HCT116 (cell line): Measurements from ENCODE around the gene ZMYND11.

ENCODE experiments used
- EZH2phosphoT487 ChIP-seq: fragments of 200-600 bp; IDR thresholded peaks from 2 replicates; pipeline ENCODE4 v1.6.1; 2018; ENCODE audit warnings: antibody characterized with exemption, borderline replicate concordance
- FOSL1 ChIP-seq: IDR thresholded peaks from 2 replicates; pipeline ENCODE4 v1.6.1; 2012; ENCODE audit warnings: low read depth
- JUND ChIP-seq: IDR thresholded peaks from 2 replicates; pipeline ENCODE4 v1.6.1; 2012
- POLR2A ChIP-seq: IDR thresholded peaks from 2 replicates; pipeline ENCODE4 v1.7.0; 2011; ENCODE audit warnings: borderline replicate concordance; ENCODE audit not compliant: insufficient read depth, insufficient read length; ENCODE audit errors: extremely low read depth
- POLR2AphosphoS5 ChIP-seq: IDR thresholded peaks from 2 replicates; pipeline ENCODE4 v1.6.1; 2011; ENCODE audit warnings: mild to moderate bottlenecking, low read depth, low read length, moderate library complexity
- RAD21 ChIP-seq: IDR thresholded peaks from 2 replicates; pipeline ENCODE4 v1.6.1; 2012; ENCODE audit warnings: low read depth, mild to moderate bottlenecking
- TCF7L2 ChIP-seq: IDR thresholded peaks from 2 replicates; pipeline ENCODE4 v1.7.0; 2011; ENCODE audit warnings: borderline replicate concordance, inconsistent platforms; ENCODE audit not compliant: insufficient read depth, insufficient read length; ENCODE audit errors: extremely low read depth
- YY1 ChIP-seq: IDR thresholded peaks from 2 replicates; pipeline ENCODE4 v1.6.1; 2011; ENCODE audit warnings: low read length, low read depth, moderate library complexity, mild to moderate bottlenecking; ENCODE audit not compliant: insufficient replicate concordance; ENCODE audit errors: extremely low read depth
- TF ChIP-seq, protein P1 (sequence below), 3 experiments: fragments of 200-600 bp in 1 of 3; sonication (generic) in 1 of 3; IDR thresholded peaks in 2 of 3; conservative IDR thresholded peaks in 1 of 3; 2 replicates each; pipeline ENCODE4 v1.5.1; 2012 to 2017; ENCODE audit warnings: low read depth in 2 of 3, low read length in 2 of 3, antibody characterized with exemption in 1 of 3, borderline replicate concordance in 1 of 3, control low read depth in 1 of 3, mild to moderate bottlenecking in 1 of 3, mixed read lengths in 1 of 3, mixed run types in 1 of 3, moderate library complexity in 1 of 3; ENCODE audit not compliant: insufficient read depth in 1 of 3
- TF ChIP-seq, protein P2 (sequence below): IDR thresholded peaks from 2 replicates; pipeline ENCODE4 v1.6.1; 2012
- TF ChIP-seq, protein P3 (sequence below): IDR thresholded peaks from 2 replicates; pipeline ENCODE4 v1.6.1; 2012; ENCODE audit warnings: low read depth

DNA sequence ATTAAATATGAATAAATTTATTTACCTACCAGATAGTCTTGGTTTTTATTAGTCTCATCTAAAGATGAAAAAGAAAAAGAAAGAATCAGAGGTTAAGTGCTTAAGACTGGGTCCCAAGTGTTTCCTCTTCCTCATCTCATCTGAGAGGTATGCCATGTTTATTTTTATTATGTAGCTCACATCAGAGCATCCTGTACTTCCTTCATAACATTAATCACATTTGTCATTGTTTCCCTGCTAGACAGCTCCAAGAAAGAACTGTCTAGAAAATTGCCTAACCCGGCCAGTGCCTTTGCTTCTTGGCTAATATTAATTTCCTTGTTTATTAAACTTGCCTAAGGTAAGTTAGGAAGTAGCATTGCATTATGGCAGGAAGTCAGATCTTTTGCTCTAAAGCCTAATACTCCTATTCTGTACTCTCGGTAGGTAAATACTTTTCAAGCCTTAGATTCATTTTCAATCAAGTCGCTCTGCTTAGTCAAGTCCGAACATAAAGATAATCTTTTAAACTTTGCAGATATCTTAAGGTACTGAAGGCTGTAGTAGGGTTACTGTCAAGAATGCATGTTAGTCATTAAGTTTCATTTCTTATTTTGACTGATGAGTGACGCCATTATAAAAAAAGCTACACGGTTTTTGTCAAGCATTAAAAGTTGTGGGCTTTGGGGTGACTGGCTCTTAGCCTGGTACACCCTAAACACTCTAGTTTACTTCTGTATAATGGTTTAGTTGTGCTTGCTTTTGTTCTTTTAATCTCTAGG is 47.4 kb downstream of the ZMYND11 start:
- TF ChIP-seq JUND (no peak), EZH2phosphoT487 (no peak), POLR2A (no peak), FOSL1 (no peak), RAD21 (no peak), POLR2AphosphoS5 (no peak), YY1 (no peak), TCF7L2 (no peak)
- TF ChIP-seq, protein P1, sequence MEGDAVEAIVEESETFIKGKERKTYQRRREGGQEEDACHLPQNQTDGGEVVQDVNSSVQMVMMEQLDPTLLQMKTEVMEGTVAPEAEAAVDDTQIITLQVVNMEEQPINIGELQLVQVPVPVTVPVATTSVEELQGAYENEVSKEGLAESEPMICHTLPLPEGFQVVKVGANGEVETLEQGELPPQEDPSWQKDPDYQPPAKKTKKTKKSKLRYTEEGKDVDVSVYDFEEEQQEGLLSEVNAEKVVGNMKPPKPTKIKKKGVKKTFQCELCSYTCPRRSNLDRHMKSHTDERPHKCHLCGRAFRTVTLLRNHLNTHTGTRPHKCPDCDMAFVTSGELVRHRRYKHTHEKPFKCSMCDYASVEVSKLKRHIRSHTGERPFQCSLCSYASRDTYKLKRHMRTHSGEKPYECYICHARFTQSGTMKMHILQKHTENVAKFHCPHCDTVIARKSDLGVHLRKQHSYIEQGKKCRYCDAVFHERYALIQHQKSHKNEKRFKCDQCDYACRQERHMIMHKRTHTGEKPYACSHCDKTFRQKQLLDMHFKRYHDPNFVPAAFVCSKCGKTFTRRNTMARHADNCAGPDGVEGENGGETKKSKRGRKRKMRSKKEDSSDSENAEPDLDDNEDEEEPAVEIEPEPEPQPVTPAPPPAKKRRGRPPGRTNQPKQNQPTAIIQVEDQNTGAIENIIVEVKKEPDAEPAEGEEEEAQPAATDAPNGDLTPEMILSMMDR (IDR thresholded peaks at IDR 0.05 in 2 of 3, conservative IDR thresholded peaks at IDR 0.05 in 1 of 3; ENCODE audit: borderline replicate concordance in 1 of 3, insufficient read depth in 1 of 3, low read depth in 2 of 3, low read length in 2 of 3) = no peak
- TF ChIP-seq, protein P2, sequence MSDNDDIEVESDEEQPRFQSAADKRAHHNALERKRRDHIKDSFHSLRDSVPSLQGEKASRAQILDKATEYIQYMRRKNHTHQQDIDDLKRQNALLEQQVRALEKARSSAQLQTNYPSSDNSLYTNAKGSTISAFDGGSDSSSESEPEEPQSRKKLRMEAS = no peak
- TF ChIP-seq, protein P3, sequence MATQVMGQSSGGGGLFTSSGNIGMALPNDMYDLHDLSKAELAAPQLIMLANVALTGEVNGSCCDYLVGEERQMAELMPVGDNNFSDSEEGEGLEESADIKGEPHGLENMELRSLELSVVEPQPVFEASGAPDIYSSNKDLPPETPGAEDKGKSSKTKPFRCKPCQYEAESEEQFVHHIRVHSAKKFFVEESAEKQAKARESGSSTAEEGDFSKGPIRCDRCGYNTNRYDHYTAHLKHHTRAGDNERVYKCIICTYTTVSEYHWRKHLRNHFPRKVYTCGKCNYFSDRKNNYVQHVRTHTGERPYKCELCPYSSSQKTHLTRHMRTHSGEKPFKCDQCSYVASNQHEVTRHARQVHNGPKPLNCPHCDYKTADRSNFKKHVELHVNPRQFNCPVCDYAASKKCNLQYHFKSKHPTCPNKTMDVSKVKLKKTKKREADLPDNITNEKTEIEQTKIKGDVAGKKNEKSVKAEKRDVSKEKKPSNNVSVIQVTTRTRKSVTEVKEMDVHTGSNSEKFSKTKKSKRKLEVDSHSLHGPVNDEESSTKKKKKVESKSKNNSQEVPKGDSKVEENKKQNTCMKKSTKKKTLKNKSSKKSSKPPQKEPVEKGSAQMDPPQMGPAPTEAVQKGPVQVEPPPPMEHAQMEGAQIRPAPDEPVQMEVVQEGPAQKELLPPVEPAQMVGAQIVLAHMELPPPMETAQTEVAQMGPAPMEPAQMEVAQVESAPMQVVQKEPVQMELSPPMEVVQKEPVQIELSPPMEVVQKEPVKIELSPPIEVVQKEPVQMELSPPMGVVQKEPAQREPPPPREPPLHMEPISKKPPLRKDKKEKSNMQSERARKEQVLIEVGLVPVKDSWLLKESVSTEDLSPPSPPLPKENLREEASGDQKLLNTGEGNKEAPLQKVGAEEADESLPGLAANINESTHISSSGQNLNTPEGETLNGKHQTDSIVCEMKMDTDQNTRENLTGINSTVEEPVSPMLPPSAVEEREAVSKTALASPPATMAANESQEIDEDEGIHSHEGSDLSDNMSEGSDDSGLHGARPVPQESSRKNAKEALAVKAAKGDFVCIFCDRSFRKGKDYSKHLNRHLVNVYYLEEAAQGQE = no peak
